Uterus (tissue), 2 donors: ENCODE measurements around the gene GRIP1.

Source experiments
- CTCF ChIP-seq, 4 experiments: fragments of 200-600 bp in 2 of 4; fragments of 450-650 bp in 2 of 4; sonication (generic) in 2 of 4; IDR thresholded peaks; one replicate each; pipeline ENCODE4 v1.5.1; 2016 to 2019; ENCODE audit warnings: antibody characterized with exemption in 4 of 4, mild to moderate bottlenecking in 2 of 4, moderate library complexity in 1 of 4
- POLR2A ChIP-seq, 2 donors: fragments of 450-650 bp; IDR thresholded peaks; one replicate each; pipeline ENCODE4 v1.6.1; 2016; ENCODE audit warnings: antibody characterized with exemption in 2 of 2, mild to moderate bottlenecking in 1 of 2, moderate library complexity in 1 of 2

DNA sequence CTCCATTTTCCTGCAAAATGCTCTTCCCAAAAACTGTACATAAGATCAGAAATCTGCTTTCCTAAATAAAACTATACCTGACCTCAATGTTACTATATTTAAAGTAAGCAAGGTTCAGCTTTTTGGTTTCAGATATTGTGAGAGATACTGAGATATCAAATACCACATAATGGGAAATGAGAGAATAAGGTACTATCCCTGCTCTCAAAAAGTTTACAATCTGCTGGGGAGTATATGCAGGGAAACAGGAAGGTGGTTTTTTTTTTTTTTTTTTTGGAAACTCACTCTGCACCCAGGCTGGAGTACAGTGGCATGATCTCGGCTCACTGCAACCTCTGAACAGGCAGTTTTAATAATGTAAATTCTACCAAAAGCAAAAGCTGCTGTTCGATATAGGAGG lies 327.6 kb downstream of the GRIP1 start:
- TF ChIP-seq CTCF (IDR thresholded peaks at IDR 0.05), result no peak
- TF ChIP-seq POLR2A (IDR thresholded peaks at IDR 0.05), result no peak
